ENCODE measurements around the gene BBS5.
"Not testable (repeated sequence)": the region's sequence is repeated elsewhere in the genome, so short reads cannot be mapped to it uniquely, and the experiment has no call there.

Gene BBS5

DNA sequence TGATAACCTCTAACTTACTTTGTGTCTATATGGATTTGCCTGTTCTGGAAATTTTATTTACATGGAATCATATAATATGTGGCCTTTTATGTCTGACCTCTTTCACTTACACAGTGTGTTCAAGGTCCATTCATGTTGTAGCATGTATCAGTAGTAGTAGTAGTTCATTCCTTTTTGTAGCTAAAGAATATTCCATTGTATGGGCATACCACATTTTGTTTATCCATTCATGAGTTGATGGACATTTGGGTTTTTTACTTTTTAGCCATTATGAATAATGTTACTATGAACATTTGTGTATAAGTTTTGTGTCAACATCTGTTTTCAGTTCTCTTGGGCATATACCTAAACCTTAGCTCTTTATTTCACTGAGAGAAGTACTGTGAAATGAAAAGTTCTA, 11.5 kb downstream of the BBS5 start:
- no peak for DNase-seq

DNA sequence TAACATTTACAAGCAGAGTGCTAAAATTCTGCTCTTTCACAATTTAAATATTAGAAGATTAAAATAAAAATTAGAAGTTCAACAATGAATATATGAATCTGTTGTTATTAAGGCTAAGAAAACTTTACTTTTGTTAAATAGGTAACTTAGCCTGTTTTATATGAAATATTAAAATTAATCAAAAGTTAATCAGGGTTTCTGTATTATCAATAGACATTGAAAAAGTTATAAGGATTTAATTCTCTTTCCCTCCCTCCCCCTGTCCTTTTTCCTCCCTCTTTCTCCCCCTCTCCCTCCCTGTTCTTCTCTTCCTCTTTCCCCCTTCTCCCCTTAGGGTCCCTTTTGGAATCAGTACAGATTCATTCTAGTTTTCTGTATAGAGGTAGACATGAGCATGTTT, 12.1 kb downstream of the BBS5 start:
- DNase-seq = no peak

DNA sequence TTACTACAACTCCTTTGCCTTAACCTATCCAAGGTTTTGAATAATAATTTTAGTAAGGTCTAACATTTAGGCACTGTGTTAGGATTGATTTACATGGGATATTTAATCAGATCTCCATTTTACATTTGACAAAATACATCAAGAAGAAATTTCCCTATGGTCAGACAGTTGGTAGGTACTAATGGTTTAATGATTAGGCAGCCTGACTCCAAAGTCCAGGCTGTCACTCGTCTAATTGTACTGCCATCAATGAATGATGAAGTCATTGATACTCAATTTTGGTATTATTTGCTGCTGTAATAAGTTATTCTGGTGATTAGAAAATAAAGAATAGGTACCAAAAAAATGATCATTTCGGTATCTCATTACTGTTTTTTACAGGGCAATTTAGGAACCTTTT, 14.1 kb downstream of the BBS5 start:
- no peak for DNase-seq

DNA sequence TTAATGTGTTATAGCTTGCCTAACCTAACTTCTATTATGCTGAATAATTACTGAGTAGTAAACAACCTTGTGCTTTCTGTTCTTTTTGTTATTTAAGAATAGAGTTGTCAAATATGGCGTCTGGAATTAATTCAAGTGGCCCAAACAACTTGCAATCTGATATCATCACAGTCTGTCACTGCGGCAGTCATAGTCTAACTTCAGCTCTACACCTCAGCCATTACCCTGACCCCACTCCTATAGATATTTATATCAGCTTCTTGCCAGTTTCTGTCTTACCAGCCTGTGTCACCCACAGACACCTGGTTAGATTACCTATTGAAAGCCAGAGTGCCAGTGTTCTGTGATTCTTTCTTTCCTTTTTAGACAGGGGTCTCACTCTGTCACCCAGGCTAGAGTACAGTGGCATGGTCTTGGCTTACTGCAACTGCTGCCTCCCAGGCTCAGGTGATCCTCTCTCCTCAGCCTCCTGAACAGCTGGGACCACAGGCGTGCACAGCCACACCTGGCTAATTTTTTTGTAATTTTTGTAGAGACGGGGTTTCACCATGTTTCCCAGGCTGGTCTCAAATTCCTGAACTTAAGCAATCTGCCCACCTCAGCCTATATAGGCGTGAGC, 16.1 kb downstream of the BBS5 start:
- DNase-seq = no peak

DNA sequence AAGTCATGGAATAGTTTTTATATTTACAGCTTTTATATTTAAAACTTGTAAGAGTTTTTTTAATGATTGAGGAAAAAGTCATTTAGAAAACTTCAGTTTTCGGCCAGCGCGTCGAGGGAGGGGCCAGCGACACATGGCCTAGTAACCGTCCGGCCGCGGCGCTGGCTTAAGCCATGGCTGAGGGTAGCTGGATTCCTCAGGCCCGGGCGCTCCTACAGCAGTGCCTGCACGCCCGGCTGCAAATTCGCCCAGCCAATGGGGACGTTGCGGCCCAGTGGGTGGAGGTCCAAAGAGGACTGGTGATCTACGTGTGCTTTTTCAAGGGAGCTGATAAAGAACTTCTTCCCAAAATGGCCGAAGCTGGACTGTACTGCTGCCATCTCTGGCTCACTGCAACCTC, 25.4 kb downstream of the BBS5 start:
- no peak for DNase-seq

DNA sequence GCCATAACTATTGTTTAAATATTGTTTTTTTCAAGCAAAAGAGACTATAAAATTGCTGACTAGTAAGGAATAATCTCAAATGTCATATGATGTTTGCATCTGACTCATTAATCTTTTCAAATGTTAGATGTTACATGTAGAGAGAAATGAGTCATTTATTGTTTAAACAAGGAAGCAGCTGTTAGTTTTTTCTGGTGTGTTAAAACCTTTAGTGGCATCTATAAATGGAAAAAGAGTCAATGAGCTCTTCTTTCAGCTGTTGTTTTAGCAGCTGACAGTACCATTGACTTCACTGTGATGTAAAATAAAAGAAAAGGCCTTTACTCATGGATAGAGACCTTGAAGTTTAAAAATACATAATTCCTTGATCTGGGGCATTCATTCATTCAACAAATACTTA, 28.4 kb downstream of the BBS5 start:
- DNase-seq = no peak

DNA sequence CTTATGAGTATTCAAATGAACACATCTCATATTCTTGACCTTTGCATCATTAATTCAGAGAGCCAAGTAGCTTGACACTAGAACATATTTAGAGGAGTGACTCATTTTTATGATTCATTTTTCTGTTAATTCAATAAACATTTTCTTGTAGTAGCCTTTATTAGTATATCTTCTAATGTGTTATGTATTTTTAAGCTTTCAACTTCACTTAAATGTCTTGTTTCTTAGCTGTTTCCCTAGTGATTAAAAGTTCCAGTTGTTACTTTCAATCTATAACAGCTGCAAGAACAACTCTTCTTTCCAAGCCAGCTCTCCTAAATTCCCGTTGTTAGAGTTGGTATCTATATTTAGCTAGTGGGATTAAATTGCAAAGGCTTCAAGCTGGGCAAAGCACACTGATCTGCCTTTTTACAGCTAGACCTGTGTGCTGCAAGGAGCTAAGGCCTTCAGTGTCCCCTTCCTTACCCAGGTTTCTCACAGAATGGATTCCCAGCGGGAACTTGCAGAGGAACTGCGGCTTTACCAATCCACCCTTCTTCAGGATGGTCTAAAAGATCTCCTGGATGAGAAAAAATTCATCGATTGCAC, 30.1 kb downstream of the BBS5 start, which contains the start of gene KLHL41:
KLHL41 (plus strand) TSS at position 405 of the 588 bp plus-strand sequence; CDS start at position 482, 77 bp downstream.
- DNase-seq = no peak

DNA sequence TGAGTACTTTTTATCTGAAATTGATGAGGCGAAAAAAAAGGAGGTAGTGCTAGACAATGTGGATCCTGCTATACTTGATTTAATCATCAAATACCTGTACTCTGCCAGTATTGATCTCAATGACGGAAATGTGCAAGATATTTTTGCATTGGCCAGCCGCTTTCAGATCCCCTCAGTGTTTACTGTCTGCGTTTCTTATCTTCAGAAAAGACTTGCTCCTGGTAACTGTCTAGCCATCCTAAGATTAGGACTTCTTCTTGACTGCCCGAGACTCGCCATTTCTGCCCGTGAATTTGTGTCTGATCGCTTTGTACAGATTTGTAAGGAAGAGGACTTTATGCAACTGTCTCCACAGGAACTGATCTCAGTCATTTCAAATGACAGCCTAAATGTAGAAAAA, 30.7 kb downstream of the BBS5 start:
- no peak for DNase-seq

DNA sequence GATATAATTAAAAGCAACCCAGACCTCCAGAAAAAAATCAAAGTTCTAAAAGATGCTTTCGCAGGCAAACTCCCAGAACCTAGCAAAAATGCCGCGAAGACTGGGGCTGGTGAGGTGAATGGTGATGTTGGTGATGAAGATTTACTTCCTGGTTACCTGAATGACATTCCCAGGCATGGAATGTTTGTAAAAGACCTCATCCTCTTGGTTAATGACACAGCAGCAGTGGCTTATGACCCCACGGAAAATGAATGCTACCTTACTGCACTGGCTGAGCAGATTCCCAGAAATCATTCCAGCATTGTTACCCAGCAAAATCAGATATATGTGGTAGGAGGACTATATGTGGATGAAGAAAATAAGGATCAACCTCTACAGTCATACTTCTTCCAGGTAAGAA, 31.2 kb downstream of the BBS5 start:
- DNase-seq = no peak

DNA sequence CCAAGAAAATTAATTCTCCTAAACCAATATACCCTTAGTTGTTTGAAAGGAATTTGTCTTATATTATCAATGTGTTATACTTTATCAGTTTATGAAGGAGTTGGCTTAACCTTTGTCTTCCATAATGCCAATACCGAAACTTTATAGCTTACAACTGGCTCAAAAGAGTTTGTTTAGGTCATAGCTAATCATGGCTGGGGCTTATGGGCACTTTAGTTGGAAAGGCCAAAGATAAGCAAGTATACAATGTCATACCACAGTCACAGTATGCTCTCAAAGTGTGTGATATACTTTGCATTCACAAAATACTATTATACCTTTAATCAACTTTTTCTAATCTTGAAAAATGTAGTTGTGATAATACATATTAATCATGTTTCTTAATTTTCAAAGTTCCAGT, 32.5 kb downstream of the BBS5 start:
- DNase-seq = no peak

DNA sequence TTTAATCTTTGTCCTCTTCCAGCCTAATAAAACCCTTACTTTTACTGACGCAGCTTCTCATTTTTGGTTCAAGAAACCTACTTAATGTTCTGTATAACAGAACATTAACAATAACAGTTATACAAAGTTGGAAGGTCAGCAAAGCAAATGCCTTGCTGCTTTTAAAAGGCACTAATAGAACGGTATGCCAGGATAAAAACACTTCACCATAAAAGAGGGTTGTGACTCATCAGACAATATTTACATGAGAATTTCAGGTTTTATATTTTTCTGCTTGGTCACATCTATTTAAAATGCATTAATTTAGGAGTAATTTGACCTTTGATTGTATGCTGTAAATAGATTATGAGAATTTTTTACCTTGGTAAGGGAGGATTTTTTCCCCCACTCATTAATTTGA, 33.2 kb downstream of the BBS5 start:
- DNase-seq = no peak

DNA sequence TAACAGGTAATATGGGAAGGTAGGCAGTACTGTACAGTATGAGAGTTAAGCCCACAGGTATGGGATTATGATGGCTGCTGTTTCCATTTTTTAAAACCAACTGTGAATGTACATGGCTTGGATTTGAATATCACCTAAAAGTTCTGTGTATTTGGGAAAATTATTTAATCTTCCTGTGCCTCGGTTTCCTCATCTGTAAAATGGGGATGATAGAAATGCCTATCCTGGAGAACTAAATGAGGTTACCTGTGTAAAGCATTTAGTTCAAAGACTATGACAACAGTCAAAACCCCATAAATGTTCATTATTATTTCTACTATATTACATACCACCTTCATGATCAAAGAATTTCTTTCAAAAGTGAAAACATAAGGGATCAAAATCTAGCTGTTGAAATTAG, 33.8 kb downstream of the BBS5 start:
- DNase-seq = no peak

DNA sequence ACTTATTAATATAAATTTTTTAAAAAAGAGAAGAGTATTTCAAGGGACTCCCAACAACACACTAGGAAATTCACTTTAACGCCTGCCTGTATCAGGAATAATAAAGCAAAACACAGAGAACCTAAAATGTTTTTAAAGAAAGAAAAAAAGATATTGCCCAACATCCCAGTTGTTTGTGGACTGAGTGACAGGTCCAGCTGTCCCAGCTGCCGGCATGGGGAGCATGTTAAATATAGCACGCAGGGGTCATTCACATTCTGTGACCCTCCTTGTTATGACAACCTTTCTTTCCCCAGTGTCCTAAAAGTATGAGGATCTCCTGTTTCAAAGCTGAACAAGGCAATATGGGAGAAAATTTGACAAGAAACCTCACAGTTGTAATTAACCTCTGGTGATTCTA, 34.6 kb downstream of the BBS5 start:
- DNase-seq = no peak

DNA sequence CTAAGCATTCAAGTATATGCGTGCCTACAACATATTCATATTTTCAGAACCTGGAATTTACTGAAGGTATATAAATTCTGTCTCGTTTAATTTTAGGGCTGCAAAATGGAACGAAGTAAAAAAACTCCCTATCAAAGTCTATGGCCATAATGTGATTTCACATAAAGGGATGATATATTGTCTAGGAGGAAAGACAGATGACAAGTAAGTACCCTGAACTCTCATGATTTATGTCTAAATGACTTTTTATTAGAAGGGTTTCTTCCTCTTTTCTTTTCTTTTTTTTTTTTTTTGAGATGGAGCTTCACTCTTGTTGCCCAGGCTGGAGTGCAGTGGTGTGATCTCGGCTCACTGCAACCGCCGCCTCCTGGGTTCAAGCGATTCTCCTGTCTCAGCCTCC, 35.5 kb downstream of the BBS5 start:
- not testable (repeated sequence) for DNase-seq

DNA sequence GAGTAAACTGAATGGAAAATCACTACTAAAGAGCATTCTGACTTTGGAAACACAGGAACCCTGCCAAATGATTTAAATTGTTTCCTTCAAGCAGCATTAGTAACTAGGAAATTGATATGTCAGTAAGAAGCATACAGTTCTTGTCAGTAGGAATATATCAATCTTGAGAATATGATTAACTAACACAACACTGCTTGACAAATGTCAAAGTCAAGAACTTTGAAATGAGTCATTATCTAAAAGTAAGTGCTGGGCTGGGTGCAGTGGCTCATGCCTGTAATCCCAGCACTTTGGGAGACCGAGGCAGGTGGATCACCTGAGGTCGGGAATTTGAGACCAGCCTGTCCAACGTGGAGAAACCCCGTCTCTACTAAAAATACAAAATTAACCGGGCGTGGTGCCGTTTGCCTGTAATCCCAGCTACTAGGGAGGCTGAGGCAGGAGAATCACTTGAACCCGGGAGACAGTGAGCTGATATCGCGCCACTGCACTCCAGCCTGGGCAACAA, 37.2 kb downstream of the BBS5 start:
- not testable (repeated sequence) for DNase-seq

DNA sequence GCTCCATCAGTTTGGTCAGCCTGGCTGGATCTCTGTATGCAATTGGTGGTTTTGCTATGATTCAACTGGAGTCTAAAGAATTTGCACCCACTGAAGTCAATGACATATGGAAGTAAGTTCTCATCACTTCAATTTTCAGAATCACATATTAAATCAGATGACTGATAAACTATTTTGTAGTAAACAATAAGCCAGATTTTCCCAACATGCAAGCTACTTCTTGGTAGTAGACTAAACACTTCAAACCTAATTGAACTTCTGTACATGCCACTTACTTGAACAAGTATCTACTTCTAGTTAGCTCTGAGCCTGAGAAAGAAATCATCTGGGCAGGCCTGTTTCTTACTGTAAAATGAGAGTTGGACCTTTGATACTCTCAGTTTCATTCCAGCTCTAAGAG, 41.6 kb downstream of the BBS5 start:
- no peak for DNase-seq

DNA sequence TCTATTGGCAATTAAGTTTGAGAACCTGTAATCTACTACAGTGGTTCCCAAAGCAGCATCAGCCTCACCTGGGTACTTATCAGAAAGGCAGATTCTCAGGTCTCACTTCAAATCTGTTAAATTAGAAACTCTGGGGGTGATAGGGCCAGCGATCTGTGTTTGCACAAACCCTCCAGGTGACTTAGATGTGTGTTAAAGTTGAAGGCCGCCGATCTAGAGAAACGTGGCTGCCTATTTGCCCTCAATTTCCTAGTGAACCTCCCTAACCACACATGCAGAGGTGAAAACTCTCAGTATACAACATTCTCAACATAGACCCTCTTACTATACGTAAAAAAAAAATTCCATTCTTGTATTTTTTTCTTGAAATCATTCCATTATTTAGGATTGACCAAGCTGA, 44.4 kb downstream of the BBS5 start:
- DNase-seq = no peak

DNA sequence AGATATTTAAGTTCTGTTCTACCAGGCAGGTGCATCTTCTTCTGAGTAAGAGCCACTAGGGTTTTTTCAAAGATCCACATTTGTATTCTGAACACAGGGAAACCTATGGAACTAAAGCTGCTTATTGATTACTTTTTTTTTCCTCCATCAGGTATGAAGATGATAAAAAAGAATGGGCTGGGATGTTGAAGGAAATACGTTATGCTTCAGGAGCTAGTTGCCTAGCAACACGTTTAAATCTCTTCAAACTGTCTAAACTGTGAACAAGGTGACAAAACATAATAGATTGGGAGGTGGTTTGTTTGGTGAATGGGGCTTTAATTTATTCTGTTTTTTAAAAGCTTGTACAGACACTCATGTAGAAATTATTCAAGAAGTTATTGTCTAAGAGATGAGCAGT, 46.1 kb downstream of the BBS5 start:
- DNase-seq = no peak

DNA sequence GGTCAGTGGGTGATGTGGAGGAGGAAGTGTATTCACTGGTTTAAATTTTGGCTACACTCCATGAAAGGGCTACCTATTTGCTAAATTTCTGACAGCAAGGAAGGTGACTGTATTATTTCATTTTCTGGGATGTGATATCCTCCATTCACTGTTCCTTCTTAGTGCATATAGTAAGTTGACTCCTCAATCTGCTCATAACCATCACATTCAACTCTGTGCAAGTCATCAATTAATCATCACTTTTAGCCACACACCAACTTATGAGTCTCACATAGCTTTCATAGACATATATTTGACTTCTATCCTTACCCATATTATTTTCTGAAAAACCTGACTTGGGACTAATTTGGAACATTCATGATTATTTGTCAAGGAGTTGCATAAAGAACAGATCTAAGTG, 47.2 kb downstream of the BBS5 start:
- no peak for DNase-seq

DNA sequence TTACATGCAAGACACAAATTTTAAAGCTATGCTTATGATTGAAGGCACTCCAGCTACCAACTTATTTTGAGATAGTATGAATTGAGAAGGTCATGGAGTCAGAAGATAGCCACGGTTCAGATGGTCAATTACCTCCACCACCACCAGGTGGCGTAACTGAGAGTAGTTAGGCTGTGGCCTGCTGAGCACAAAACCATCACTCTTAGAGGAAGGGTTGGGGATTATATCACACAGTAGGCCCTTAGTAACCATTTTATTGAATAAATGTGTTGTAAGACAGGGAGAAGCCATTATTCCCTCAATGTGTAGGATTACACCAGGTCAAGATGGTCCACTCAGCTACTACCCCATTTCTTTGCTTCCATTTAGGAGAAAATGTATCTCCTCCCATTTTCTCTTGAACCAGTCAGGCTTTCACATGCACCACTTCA, 49.0 kb downstream of the BBS5 start:
- DNase-seq = peak; percentile 77

DNA sequence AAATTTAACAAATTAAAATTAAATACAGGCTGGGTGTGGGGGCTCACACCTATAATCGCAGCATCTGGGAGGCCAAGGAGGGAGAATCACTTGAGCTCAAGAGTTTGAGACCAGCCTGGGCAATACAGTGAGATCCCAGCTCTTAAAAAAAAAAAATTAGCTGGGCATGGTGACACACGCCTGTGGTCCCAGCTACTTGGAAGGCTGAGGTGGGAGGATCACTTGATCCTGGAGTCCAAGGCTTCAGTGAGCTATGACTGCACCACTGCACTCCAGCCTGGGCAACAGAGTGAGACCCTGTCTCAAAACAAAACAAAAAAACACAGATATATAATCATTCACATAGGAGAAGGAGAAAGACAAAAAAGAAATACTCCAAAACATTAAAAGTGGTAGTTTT, 60.2 kb downstream of the BBS5 start:
- not testable (repeated sequence) for DNase-seq

DNA sequence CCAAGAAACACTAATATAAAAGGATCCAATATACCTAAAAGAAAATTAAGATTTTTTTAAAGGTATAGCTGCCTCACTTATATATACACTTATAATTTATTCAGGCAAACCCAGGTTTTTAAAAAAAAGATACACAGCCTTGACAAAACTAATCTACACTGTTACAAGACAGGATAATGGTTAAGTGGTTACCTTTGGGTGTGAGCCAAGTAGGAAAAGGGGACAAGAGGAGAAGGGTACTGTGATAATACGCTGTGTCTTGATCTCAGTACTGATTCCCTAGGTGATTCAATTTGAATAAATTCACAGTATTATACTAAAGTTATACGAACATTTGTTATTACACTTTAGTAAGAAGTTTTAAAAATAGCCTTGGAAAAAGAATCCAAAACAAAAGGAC, 60.9 kb downstream of the BBS5 start:
- DNase-seq = no peak

DNA sequence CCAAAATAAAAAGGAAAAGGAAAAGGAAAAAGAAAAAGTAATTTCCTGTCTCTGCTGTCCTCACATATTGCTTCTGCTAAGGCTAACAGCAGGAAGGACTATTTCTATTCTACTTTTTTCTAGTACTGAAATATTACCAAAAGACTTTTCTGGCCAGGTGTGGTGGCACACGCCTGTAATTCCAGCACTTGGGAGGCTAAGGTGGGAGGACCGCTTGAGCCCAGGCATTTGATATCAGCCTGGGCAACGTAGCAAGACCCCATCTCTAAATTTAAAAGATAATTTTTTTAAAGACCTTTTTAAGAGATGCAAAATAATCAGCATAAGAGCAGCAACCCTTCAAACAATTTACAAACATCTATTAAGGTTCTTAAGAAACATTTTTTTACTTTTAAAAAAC, 63.1 kb downstream of the BBS5 start:
- no peak for DNase-seq

DNA sequence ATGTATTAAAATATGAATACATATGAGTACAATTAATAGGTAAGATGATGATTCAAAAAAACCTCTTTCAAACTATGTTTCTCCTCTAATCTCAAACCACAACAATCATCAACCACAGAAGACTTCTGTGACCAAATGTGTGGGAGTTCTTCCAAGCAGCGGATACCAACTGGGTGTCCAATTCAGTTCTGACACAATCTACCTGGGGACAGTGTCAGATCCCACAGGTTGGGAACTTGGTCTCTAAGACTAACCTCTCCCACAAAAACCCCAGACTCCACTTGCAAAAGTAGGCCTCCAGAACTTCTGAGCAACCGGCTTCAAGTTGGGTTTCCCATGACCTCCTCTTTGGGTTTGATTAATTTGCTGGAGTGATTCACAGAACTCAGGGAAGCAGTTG, 67.5 kb downstream of the BBS5 start:
- DNase-seq = no peak

All from CD4-positive, alpha-beta T cell treated with Interleukin-6 for 4 hours (primary cell).